Neutrophil (primary cell): ENCODE data around the gene EZH1.

Experiments used
- H3K27ac ChIP-seq: fragments of 200-600 bp; sonication (generic); 2 replicates; pipeline ENCODE4 v1.5.1; 2016; ENCODE audit warnings: mild to moderate bottlenecking, moderate library complexity
- H3K27me3 ChIP-seq: fragments of 200-600 bp; sonication (generic); 2 replicates; pipeline ENCODE4 v1.6.0; 2016; ENCODE audit warnings: mild to moderate bottlenecking
- H3K36me3 ChIP-seq: fragments of 200-600 bp; sonication (generic); 2 replicates; pipeline ENCODE4 v1.5.1; 2017
- H3K4me1 ChIP-seq, 2 experiments: fragments of 200-600 bp in 1 of 2; sonication (generic) in 1 of 2; 1 replicate in 1 of 2; 2 replicates in 1 of 2; pipeline versions ENCODE4 v1.5.1 to v1.6.1; 2013 to 2016; ENCODE audit warnings: low read depth in 1 of 2, low read length in 1 of 2, mild to moderate bottlenecking in 1 of 2, moderate library complexity in 1 of 2; ENCODE audit not compliant: control insufficient read depth in 1 of 2, insufficient read depth in 1 of 2
- H3K4me3 ChIP-seq, 2 experiments: fragments of 200-600 bp in 1 of 2; sonication (generic) in 1 of 2; 1 replicate in 1 of 2; 2 replicates in 1 of 2; pipeline ENCODE4 v1.5.1; 2013 to 2016; ENCODE audit warnings: low read depth in 1 of 2, low read length in 1 of 2, mild to moderate bottlenecking in 1 of 2, moderate library complexity in 1 of 2
- H3K9me3 ChIP-seq: fragments of 200-600 bp; sonication (generic); 2 replicates; pipeline ENCODE4 v1.5.1; 2016
- TF ChIP-seq, protein P1 (sequence below): fragments of 200-600 bp; sonication (generic); IDR thresholded peaks from 2 replicates; pipeline ENCODE4 v1.5.1; 2016; ENCODE audit warnings: antibody characterized with exemption

Gene EZH1

DNA sequence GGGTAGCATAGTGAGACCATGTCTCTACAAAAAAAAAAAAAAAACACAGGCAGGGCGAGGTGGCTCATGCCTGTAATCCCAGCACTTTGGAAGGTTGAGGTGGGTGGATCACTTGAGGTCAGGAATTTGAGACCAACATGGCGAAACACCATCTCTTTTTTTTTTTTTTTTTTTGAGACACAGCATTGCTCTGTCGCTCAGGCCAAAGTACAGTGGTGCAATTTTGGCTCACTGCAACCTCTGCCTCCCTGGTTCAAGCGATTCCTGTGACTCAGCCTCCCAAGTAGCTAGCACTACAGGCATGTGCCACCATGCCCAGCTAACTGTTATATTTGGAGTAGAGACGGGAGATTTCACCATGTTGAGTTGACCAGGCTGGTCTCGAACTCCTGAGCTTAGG, 21.3 kb upstream of the EZH1 start:
- H3K4me3 ChIP-seq = no peak overlapping the region
- H3K27ac ChIP-seq = no peak overlapping the region
- peaks cover 0 to 6% of the 10 kb centered on the region in 2 experiments for H3K4me1 ChIP-seq
- H3K36me3 ChIP-seq = no peaks in the 10 kb centered on the region
- peaks cover 49% of the 10 kb centered on the region for H3K27me3 ChIP-seq
- TF ChIP-seq, protein P1, sequence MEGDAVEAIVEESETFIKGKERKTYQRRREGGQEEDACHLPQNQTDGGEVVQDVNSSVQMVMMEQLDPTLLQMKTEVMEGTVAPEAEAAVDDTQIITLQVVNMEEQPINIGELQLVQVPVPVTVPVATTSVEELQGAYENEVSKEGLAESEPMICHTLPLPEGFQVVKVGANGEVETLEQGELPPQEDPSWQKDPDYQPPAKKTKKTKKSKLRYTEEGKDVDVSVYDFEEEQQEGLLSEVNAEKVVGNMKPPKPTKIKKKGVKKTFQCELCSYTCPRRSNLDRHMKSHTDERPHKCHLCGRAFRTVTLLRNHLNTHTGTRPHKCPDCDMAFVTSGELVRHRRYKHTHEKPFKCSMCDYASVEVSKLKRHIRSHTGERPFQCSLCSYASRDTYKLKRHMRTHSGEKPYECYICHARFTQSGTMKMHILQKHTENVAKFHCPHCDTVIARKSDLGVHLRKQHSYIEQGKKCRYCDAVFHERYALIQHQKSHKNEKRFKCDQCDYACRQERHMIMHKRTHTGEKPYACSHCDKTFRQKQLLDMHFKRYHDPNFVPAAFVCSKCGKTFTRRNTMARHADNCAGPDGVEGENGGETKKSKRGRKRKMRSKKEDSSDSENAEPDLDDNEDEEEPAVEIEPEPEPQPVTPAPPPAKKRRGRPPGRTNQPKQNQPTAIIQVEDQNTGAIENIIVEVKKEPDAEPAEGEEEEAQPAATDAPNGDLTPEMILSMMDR = no peak
- no peaks in the 10 kb centered on the region for H3K9me3 ChIP-seq

DNA sequence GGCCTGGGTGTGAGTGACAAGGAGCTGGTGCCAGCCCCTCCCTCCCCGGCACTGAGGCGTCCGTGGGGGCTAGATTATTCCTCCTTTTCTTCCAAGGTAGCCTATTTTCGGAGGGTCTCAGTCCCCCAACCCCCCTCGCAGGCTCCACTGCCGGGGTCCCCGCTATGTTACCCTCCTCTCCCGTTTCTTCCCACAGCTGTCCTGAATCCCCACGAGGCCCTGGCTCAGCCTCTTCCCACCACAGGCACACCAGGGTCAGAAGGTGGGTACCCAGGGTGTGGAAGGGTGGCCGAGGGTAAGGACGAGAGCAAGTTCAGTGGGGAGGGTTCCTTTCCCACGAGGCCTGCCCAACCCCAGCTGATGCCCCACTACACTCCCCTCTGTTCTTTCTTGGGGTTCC, 16.8 kb upstream of the EZH1 start:
- H3K27ac ChIP-seq = no peak overlapping the region
- H3K4me3 ChIP-seq = no peak overlapping the region

GRCh38 chr17:42760652-42761581, 16.1 kb upstream of the EZH1 start, which contains the start of gene RAMP2:
Gene RAMP2, plus strand, starts transcription at chr17:42761227. Its CDS starts 35 bp downstream, at chr17:42761262.
- Histone ChIP-seq H3K9me3 (no peaks in the 10 kb centered on the region), H3K27me3 (peaks cover 89% of the 10 kb centered on the region), H3K36me3 (no peaks in the 10 kb centered on the region), H3K4me1 (peaks cover 0 to 10% of the 10 kb centered on the region in 2 experiments), H3K4me3 (no peak within 1 kb of the TSS), H3K27ac (no peak within 1 kb of the TSS)
- TF ChIP-seq, protein P1 = no peak

More for the DNA sequence above, 16.8 kb upstream of the EZH1 start:
- Histone ChIP-seq H3K4me1 (peaks cover 0 to 10% of the 10 kb centered on the region in 2 experiments), H3K9me3 (no peaks in the 10 kb centered on the region), H3K27me3 (peaks cover 82% of the 10 kb centered on the region), H3K36me3 (no peaks in the 10 kb centered on the region)
- TF ChIP-seq, protein P1 = no peak

DNA sequence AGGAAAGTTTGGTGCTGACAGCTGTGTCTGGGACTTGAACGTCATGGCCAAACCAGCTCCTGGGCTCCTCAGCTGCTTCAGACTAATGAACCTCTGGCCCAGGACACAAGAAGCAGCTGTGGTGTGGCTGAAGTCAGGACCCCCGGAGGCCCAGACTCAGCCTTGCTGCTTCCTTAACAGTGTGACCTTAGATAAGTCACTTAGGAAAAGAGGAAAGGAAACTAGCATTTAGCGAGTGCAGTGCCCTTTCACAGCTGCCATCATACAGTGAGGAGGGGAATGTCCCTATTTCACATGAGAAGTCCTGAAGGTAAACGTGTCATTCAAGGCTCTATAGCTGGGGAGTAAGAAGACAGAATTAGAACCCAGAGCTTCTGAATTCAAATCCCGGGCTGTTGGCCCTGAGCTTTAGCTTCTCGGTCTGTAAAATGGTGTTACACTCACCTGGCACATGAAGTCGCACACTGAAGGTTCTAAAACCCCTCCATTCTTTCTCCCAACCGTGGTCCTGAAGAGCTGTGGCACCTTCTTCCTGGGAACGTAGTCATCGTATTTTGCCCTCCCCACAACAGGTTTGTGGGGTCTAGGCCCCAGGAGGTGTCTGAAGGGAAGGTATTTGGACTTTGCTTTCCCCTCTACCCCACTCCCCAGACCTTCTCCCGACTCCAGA, 15.3 kb upstream of the EZH1 start:
- TF ChIP-seq, protein P1 = no peak
- no peak overlapping the region for H3K27ac ChIP-seq
- no peaks in the 10 kb centered on the region for H3K36me3 ChIP-seq
- peaks cover 0 to 10% of the 10 kb centered on the region in 2 experiments for H3K4me1 ChIP-seq
- no peaks in the 10 kb centered on the region for H3K9me3 ChIP-seq
- H3K27me3 ChIP-seq = peaks cover 89% of the 10 kb centered on the region
- no peak overlapping the region for H3K4me3 ChIP-seq

GRCh38 chr17:42754782-42755181, 9.9 kb upstream of the EZH1 start:
- Histone ChIP-seq H3K27ac (no peak overlapping the region), H3K36me3 (no peaks in the 10 kb centered on the region), H3K4me1 (no peaks in the 10 kb centered on the region), H3K4me3 (no peak overlapping the region), H3K27me3 (peaks cover 99% of the 10 kb centered on the region), H3K9me3 (no peaks in the 10 kb centered on the region)
- TF ChIP-seq, protein P1 = no peak
